DMS79 (cell line): ENCODE measurements around the gene ANO1.
"Not testable (repeated sequence)": the region's sequence is repeated elsewhere in the genome, so short reads cannot be mapped to it uniquely, and the experiment has no call there.

Source experiments
- DNase-seq: peaks from one replicate; lab custom pipeline; 2025; lab: John Stamatoyannopoulos, UW

The ANO1 gene

DNA sequence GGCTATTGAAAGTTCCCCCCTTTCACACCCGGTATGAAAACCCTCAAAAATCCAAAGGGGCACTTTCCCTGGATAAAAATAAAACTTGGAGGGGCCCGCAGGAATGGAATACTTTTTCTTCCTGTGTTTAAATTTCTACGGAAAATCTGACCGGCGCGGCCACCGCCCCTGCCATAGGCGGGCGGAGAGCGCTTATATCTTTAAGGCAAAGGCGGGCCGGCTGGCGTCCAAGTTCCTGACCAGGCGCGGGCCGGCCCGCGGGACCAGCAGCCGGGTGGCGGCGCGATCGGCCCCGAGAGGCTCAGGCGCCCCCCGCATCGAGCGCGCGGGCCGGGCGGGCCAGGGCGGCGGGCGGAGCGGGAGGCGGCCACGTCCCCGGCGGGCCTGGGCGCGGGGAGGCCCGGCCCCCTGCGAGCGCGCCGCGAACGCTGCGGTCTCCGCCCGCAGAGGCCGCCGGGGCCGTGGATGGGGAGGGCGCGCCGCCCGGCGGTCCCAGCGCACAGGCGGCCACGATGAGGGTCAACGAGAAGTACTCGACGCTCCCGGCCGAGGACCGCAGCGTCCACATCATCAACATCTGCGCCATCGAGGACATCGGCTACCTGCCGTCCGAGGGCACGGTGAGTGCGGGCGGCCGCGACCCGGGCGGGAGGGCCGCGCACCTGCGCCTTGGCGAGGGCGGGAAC lies at the start of gene ANO1:
ANO1 (plus strand) TSS at position 223 of the 686 bp plus-strand sequence; CDS start at position 513, 290 bp downstream.
- DNase-seq: no peak

DNA sequence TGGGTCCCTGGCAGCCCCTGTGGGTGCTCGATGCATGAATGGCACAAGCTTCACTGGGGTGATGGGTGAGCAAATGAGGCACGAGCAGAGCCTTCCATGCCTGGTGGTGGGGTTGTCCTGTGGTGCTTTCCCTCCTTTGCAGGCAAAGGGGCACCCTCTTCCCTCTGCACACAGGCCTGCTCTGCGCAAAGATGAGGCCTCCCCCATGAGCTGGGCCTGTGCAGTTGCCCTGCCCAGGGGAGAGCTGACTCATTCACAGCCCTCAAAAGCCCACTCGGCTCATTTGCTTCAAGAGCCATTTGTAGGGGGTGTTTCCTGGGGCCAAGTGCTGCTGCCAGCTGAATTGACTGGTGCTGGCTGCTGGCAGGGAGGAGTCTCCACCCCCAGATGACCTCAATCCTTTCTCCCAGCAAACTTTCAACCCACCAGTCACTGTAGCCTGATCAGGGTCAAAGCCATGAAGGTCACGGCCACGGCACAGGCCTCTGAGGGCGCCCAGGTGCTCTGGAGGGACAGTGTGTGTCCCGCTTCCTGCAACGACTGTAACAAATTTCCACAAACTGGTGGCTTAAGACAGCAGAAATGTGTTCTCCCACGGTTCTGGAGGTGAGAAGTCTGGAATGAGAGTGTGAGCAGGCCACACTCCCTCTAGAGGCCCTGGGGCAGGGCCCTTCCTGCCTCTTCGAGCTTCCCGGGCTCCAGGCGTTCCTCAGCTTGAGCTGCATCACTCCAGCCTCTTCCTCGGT lies 48.8 kb upstream of the ANO1 start:
- peak; percentile 31 for DNase-seq

DNA sequence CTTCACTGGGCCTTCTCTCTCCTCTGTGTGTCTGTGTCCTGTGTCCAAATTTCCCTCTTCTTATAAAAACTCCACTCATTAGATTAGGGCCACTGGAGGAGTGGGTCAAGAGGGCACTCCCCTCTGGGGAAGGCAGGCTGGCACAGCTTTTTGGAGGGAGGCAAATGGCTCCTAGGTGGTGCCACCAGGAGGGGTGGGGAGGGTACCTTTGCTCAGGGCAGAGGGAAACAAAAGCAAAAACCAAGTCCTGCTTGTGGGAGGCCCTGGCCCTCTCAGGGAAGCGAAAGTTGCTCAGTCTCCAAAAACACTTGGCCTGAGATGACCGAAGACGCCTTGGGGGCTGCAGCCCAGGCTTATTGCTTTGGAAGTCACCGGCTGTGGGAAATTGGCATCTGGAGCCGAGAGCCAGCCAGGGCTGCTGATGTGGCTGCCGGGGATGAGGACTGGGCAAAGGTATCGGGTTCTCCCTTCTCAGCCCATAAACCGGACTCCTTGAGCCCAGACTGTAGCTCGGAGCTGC lies 48.2 kb upstream of the ANO1 start:
- no peak for DNase-seq

- DNase-seq: peak; percentile 12
These were observed 47.7 kb upstream of the ANO1 start for GRCh38 chr11:70030412-70030811.

DNA sequence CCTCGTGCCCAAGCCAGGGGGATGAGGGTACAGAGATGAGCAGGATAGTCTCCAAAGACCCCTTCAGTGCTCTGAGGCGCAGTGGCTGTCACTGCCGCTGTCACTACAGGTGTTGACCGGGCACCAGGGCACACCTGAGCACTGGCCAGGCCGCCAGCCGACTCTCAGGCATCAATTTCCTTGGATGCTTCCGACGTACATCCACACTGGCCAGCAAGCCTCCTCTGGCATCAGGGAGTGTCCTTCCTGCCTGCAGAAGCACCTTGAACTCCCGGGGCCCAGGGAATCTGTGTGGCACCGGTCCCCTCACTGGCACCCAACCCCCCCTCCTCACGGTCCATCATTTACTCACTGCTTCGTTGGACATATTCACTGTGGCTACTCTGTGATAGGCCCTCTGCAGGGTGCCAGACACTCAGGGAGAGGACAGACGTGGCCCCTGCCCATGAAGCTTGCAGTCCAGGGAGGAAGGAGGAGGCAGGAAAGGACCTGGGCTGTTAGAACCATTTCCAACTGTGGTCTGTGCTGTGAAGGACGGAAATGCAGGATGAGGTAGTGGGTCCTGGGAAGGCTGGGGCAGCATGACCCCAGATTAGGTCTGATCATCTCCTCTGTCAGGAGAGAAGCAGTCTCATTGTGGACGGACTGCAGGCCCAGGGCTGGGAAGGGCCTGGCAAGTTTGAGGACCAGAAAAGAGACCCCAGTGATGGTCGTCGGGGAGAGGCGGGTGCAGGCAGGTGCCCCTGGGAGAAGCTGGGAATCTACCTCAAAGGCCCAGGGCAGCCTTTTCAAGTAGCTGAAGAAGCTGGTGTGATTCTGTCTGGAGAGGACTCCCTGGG lies 46.3 kb upstream of the ANO1 start:
- no peak for DNase-seq

- no peak for DNase-seq
These were observed 45.7 kb upstream of the ANO1 start for GRCh38 chr11:70032470-70032795.

DNA sequence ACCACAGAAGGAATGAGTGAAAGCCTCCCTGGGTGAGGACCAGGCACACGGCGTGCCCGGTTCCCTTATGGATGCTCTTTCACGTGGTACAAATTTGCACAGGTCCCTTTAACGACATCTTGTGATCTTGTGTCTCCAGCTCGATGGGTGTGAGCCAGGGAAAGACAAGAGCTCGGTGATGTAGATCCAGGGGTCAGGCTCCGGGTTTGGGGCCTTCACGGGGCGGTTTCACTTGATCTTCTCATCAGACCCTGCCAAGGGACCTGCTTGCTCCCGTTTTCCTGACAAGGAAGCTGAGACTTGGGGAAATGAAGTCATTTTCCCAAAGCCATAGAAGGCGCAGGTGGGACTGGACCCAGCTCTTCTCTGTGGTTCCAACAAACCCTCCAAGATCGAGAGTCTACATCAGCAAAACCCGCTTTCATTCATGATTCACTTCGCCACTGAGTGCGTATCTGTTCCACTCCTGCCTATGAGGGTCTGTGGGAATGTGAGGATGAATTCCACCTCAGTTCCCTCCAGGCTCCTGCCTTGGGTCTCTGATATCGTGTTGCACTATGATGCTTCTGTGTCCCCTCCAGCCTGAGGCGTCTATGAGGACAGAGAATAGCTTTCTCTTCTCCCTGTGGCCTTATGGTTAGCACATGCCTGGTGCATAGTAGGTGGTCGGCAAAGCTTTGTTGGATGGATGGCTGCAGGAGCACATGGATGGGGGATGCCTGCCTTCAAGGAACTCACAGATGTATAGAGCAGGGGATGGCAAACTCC lies 45.0 kb upstream of the ANO1 start:
- no peak for DNase-seq

GRCh38 chr11:70033711-70034070 lies 44.4 kb upstream of the ANO1 start:
- DNase-seq: no peak

GRCh38 chr11:70034740-70035365 lies 43.3 kb upstream of the ANO1 start:
- no peak for DNase-seq

- not testable (repeated sequence) for DNase-seq
These were observed 42.5 kb upstream of the ANO1 start for GRCh38 chr11:70035665-70036064.

DNA sequence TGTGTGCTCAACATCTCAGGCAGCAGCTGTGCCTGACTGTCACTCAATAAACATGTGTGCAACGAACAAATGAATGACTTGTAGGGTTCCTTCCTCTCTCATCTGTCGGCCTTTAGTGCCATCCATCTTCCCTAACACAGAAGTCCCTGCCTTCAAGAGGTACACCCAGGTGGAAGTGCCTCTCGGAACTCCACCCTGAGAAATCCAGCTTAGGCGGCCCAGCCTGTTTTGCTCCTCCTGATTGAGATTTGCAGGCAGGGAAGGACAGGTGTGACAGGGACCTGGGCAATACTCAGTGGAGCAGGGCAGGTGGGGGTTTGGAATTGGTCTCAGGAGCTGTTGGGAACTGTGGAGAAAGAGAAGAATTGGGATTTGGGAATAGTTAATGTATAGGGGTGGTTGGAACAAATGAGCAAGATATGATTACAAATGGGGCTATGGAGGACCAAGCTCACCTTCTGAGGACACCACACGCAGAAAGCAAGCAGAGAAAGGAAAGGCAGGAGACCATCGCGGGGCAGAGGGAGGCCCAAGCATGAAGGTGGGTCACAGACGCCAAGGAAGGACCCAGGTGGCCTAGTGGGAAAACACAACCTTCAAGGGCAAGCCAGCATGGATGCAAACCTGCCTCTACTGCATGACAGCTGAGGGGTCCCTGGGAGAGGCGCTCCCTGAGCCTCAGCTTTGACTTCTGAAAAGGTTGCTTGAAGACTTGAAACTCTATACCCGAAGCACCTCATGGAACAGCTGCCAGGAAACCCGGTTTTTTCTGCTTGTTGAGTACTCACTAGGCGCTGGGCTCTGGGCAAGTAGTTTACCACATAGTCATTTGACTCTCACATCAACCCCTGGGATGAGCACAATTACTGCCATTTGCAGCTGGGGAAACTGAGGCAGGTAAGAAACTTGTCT lies 40.9 kb upstream of the ANO1 start:
- DNase-seq: no peak

- no peak for DNase-seq
These were observed 39.9 kb upstream of the ANO1 start for GRCh38 chr11:70038034-70038834.

GRCh38 chr11:70040452-70040851 lies 37.7 kb upstream of the ANO1 start:
- DNase-seq: no peak

- DNase-seq: no peak
These were observed 37.1 kb upstream of the ANO1 start for GRCh38 chr11:70040869-70041501.

DNA sequence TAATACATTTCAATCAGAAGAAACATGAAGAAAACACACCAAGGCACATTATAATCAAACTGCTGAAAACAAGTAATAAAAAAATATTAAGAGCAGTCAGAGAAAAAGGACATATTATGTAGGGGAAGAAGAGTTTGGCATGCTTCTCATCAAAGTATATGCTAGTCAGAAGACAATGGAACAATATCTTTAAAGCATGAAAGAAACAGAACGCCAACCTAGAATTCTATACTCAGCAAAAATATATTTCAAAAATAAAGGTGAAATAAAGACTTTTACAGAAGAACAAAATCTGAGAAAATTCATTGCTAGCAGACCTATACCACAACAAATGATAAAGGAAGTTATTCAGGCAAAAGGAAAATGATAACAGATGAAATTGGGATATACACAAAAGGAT lies 34.6 kb upstream of the ANO1 start:
- DNase-seq: no peak

DNA sequence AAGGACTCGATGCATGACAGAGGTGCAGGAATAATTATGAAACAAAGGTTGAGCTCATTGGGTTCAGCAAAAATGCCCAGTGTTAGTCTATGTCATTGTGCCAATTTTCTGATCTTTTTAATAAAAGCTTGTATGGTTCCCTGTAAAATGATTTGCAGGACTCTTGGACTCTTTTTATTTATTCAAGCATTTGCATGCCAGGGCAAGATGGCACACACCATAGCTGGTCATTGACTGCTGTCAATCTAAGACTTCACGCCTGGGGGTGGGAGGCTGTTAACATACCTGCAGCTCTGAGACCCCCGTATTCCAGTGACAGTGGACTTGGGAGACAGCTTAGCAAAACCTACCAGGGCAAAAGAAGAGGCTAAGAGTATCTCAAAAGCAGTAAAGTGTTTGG lies 32.0 kb upstream of the ANO1 start:
- DNase-seq: no peak

GRCh38 chr11:70048279-70049024 lies 29.7 kb upstream of the ANO1 start:
- DNase-seq: no peak

DNA sequence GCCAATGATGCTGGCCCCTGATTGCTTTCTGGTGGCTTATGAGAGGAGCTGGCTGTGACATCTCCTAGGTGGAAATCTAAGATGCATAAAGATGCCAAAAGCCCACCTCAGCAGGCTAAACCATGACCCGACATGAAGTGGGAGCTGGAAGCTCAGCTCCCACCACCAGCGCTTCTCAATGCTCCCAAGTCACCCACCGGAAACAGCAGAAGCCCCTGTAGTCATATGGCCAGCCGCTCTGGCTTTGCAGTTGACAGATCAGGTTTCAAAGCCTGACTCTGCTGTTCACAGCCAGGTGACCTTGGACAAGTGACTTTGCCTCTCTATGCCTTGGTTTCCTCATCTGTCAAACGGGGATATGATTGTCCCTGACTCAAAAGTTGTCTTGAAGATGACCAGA lies 29.1 kb upstream of the ANO1 start:
- no peak for DNase-seq
